RWPE1 (cell line): ENCODE data around the gene SPATA33.
A peak's percentile ranks its signal among the peaks of the same experiment; 100 is the strongest.

Experiments used
- CTCF ChIA-PET: fragments of 350-600 bp; sonication (Branson Sonifier 250); formaldehyde crosslinking; extraction: SDS; loops from one replicate; lab custom pipeline; 2021; lab: Yijun Ruan, JAX
- POLR2A ChIA-PET: fragments of 400-600 bp; formaldehyde crosslinking; extraction: SDS; loops from one replicate; lab custom pipeline; 2020; ENCODE audit warnings: antibody characterized with exemption; ENCODE audit not compliant: low non-redundant PET; lab: Yijun Ruan, JAX
- DNase-seq: peaks from one replicate; pipeline ENCODE4 v3.0.0; 2012; ENCODE audit warnings: low spot score
- H3K27ac ChIP-seq: fragments of 450-650 bp; 2 replicates; pipeline ENCODE4 v1.5.1; 2017
- TF ChIP-seq, protein P1 (sequence below): fragments of 450-650 bp; conservative IDR thresholded peaks from 2 replicates; pipeline ENCODE4 v1.5.1; 2017; ENCODE audit warnings: low read depth, mild to moderate bottlenecking

SPATA33 gene

DNA sequence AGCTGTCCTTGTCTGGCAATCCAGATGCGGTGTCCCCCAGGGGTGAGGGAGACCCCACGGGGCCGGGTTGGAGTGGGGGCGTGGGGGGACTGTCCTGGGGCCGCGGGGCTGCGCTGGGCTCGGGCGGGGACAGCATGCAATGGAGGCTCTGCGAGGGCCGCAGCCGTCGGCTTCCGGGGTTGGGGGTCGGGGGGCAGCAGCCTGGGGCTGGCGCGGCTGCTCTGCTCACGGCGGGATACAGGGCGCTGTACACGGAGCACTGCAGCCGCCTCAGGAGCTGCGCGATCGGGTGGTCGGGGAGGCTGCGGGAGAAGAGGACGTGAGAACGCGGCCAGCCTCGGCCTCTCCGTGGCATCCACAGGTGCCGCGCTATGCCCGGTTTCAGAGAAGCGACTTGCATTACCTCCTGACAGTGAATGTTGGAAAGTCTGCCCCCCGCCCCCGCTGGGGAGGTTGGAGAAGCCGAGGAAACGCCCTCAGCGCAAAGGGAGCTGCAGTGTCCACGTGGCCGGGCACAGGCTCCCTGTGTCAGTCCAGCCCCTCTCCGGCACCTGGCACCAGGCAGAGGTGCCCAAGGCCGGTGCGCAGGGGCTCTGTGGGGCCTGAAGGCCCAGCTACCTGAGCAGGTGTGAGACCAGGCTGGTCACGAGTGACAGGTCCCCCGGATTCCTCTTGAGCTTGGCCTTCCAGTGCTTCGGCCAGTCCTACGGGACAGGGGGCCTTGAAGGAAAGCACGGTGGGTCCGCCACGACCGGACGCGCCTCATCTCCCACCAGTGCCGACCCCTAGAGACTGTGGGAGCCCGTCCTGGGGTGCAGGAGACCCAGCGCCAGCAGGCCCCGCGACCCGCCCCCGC, 53.3 kb downstream of the SPATA33 start:
- peak overlapping the region; percentile 64 for H3K27ac ChIP-seq
- no peak for DNase-seq
- ChIA-PET CTCF (interaction anchor here (1.1 to 1.3 kb wide), 2 partner anchors 10 to 150 kb away, joined by 3 read pairs; partner anchors contain the start of gene SPATA2L), POLR2A (interaction anchor here (1.1 kb wide), 1 partner anchor 9 kb away, joined by 3 read pairs; the partner anchor contains the start of gene SPATA2L)
- TF ChIP-seq, protein P1, sequence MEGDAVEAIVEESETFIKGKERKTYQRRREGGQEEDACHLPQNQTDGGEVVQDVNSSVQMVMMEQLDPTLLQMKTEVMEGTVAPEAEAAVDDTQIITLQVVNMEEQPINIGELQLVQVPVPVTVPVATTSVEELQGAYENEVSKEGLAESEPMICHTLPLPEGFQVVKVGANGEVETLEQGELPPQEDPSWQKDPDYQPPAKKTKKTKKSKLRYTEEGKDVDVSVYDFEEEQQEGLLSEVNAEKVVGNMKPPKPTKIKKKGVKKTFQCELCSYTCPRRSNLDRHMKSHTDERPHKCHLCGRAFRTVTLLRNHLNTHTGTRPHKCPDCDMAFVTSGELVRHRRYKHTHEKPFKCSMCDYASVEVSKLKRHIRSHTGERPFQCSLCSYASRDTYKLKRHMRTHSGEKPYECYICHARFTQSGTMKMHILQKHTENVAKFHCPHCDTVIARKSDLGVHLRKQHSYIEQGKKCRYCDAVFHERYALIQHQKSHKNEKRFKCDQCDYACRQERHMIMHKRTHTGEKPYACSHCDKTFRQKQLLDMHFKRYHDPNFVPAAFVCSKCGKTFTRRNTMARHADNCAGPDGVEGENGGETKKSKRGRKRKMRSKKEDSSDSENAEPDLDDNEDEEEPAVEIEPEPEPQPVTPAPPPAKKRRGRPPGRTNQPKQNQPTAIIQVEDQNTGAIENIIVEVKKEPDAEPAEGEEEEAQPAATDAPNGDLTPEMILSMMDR, result no peak

DNA sequence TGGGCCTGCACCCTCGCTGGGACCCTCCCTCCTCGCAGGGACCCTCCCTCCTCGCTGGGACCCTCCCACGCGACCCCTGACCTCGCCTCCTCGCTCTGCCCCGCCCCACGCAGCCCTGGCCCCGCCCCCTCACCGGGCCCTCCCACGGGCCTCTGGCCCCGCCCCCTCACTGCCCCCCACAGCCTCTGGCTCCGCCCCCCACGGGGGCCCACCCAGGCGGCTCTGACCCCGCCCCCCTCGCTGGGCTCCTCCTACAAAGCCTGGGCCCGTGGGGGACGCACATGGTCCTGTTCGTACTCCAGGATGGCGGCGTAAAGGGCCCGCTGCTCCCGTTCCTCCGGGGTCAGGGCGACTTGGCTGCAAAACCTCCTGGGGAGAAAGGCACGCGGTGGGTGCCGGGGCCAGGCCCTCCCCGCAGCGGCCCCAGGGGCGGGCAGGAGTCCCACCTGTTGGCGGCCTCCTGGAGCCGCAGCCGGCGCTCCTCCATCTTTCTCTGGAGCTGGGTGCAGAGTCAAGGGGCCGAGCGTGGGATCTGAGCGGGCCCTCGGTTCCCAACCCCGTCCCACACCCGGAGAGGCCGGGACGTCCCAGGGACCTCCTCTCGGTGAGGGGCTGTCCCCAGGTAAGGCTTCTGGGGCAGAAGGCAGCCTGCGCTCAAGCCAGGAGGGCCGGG, 54.1 kb downstream of the SPATA33 start:
- CTCF ChIA-PET, result interaction anchor here (0.5 kb wide), 1 partner anchor 136 kb away, joined by 3 read pairs; the partner anchor contains the start of gene CPNE7
- peak; percentile 97 for DNase-seq
- H3K27ac ChIP-seq, result peak overlapping the region; percentile 64
- POLR2A ChIA-PET, result interaction anchor here (1.1 kb wide), 1 partner anchor 10 kb away, joined by 3 read pairs; the partner anchor contains the start of gene SPATA2L
- TF ChIP-seq, protein P1, result no peak

DNA sequence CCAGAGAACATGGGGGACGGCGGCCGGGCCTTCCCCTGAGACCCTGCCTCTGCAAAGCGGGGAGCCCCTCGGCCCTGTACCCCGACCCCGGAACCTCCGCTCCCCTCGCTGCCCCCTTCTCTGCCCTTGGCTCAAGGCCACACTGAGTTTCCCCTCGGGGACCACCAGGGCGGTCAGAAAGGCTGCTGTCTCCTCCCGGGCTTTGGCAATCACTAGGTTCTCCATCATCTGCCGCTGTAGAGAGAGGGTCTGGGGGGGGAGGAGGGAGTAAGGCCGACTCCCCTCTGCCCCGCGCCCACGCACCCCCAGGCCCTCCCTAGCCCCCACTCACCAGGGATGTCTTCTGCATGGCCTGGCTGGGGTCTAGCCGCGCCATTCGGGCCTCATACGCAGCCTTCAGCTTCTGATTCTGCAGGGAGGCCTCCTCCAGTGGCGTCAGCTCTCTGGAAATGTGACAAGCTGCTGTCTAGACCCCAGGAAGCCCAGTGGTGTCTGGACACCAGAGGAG, 54.7 kb downstream of the SPATA33 start:
- TF ChIP-seq, protein P1, result no peak
- DNase-seq, result no peak
- POLR2A ChIA-PET, result no interaction called here
- CTCF ChIA-PET, result interaction anchor here (0.5 to 0.7 kb wide), 2 partner anchors 133 to 137 kb away, joined by 3 read pairs; partner anchors contain the start of gene CPNE7
- H3K27ac ChIP-seq, result peak overlapping the region; percentile 64

DNA sequence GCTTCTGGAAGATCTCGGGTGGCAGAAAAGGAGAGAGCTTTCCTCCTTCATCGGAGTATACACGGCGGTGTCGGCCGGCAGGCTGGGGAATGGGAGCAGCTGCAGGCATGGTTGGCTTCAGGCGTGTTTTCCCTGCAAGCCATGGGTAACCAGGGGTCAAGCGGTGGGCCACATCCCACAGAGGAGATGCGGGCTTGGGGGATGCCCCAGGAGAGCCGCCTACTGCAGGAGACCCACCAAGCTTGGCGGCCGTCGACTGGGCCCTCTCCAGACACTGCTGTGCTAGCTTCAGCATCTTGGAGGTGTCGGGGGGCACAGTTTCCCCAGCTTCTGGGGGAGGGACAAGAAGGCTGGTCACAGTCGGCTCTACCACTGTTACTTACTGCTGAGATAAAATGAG, 58.9 kb downstream of the SPATA33 start:
- POLR2A ChIA-PET, result no interaction called here
- TF ChIP-seq, protein P1, result no peak
- H3K27ac ChIP-seq, result peak overlapping the region; percentile 29
- DNase-seq, result no peak
- CTCF ChIA-PET, result no interaction called here

DNA sequence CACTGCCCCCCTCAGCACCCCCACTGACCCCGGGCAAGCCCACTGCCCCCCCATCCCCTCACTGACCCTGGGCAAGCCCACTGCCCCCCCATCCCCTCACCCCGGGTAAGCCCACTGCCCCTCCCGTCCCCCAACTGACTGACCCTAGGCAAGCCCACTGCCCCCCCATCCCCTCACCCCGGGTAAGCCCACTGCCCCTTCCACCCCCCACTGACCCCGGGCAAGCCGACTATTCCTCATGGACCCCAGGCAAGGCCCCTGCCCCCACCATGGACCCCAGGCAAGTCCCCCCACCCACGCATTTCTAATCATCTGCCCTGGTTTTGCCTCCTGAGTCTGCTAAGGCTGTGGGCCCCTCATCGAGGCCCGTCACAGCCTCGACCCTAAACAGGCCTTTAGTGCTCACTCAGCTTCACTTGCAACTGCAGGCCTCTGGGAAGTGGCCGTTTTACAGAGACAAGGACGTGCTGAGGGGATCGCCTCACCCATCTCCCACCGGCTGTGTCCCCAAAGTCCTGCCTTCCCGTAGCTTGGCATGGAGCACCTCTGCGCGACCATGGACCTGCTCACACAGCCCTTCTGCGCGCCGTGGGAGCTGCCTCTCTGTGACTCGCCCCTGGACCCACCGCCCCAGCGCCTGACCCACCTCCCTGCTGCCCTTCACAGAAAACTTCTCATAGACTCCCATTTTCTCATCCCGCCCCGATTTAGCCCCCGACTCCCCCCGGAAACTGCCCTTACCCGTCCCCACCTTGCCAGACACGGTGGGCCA, 59.5 kb downstream of the SPATA33 start:
- POLR2A ChIA-PET, result no interaction called here
- DNase-seq, result no peak
- peak overlapping the region; percentile 32 for H3K27ac ChIP-seq
- CTCF ChIA-PET, result no interaction called here
- TF ChIP-seq, protein P1, result no peak
